Fibroblast of gingiva (primary cell): ENCODE measurements around the gene TWNK.
"Not testable (repeated sequence)": the region's sequence is repeated elsewhere in the genome, so short reads cannot be mapped to it uniquely, and the experiment has no call there.

Source experiments
- DNase-seq: peaks from one replicate; pipeline ENCODE4 v3.0.0-alpha.2; 2011; ENCODE audit warnings: low read depth

The TWNK gene

GRCh38 chr10:100972904-100973535 is 14.3 kb upstream of the TWNK start:
- no peak for DNase-seq

- not testable (repeated sequence) for DNase-seq
These were observed 11.9 kb upstream of the TWNK start for GRCh38 chr10:100975397-100975796.

- DNase-seq = no peak
These were observed 10.4 kb upstream of the TWNK start for GRCh38 chr10:100976906-100977305.

- DNase-seq = no peak
These were observed 9.9 kb upstream of the TWNK start for GRCh38 chr10:100977436-100977835.

GRCh38 chr10:100978121-100978900 is 9.0 kb upstream of the TWNK start:
- no peak for DNase-seq

GRCh38 chr10:100978901-100979195 is 8.5 kb upstream of the TWNK start:
- no peak for DNase-seq

GRCh38 chr10:100979791-100980272 is 7.5 kb upstream of the TWNK start:
- no peak for DNase-seq

GRCh38 chr10:100980311-100980710 is 7.0 kb upstream of the TWNK start:
- no peak for DNase-seq

- no peak for DNase-seq
These were observed 6.6 kb upstream of the TWNK start for GRCh38 chr10:100980711-100981110.

GRCh38 chr10:100981178-100981772 is 6.1 kb upstream of the TWNK start:
- no peak for DNase-seq

- no peak for DNase-seq
These were observed 4.2 kb upstream of the TWNK start for GRCh38 chr10:100982916-100983830.

- no peak for DNase-seq
These were observed 3.3 kb upstream of the TWNK start for GRCh38 chr10:100983868-100984671.

GRCh38 chr10:100984672-100985177 is 2.6 kb upstream of the TWNK start:
- no peak for DNase-seq

- no peak for DNase-seq
These were observed 2.0 kb upstream of the TWNK start for GRCh38 chr10:100985336-100985735.

GRCh38 chr10:100986623-100986951 is 756 bp upstream of the TWNK start:
- no peak for DNase-seq

- DNase-seq = no peak
These were observed 324 bp downstream of the TWNK start for GRCh38 chr10:100987685-100988049.

- DNase-seq = no peak
These were observed 823 bp downstream of the TWNK start for GRCh38 chr10:100988166-100988565.

GRCh38 chr10:100989088-100989487 is 1.7 kb downstream of the TWNK start:
- no peak for DNase-seq

GRCh38 chr10:100993986-100994708 is 6.8 kb downstream of the TWNK start:
- DNase-seq = no peak

GRCh38 chr10:100995181-100995580 is 7.8 kb downstream of the TWNK start:
- DNase-seq = no peak
